Stomach (tissue), 4 donors: ENCODE data around the gene EPYC.

Source experiments
- POLR2A ChIP-seq, 4 donors: fragments of 450-650 bp; IDR thresholded peaks; one replicate each; pipeline ENCODE4 v1.6.1; 2016; ENCODE audit warnings: antibody characterized with exemption in 4 of 4, control low read depth in 2 of 4, mild to moderate bottlenecking in 1 of 4, moderate library complexity in 1 of 4
- POLR2AphosphoS5 ChIP-seq, 3 donors: sonication (generic); formaldehyde crosslinking; IDR thresholded peaks; one replicate each; pipeline ENCODE4 v1.6.1; 2016; ENCODE audit warnings: antibody characterized with exemption in 3 of 3

DNA sequence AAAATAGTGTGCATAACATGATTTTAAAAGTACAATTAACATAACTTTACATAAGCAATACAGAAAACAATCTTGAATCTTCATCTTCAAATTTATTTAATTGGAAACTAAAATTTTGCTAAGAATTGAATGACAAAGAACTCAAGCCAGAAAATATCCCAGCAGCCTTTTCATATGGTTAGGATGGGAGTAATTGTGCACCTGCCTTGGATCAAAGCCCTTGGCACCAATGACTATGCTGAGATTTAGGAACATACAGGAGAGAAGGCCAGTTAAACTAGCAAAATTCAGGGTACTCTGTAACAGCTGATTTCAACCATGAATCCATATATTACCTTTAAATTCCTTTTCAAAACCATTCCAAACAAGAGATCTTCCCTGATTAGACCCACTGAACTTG lies 47.3 kb upstream of the EPYC start:
- TF ChIP-seq POLR2AphosphoS5 (IDR thresholded peaks at IDR 0.05), result no peak
- TF ChIP-seq POLR2A (IDR thresholded peaks at IDR 0.05), result no peak
